Neuronal stem cell (in vitro differentiated cells): ENCODE data around the gene ING1.
A peak's percentile ranks its signal among the peaks of the same experiment; 100 is the strongest.
"Not testable (repeated sequence)": the region's sequence is repeated elsewhere in the genome, so short reads cannot be mapped to it uniquely, and the experiment has no call there.

ENCODE experiments used
- DNase-seq: peaks from one replicate; pipeline ENCODE4 v3.0.0-alpha.2; 2013; ENCODE audit warnings: low spot score
- H2AFZ ChIP-seq: one replicate; pipeline ENCODE4 v1.6.1; 2013; ENCODE audit warnings: mild to moderate bottlenecking, low read length, inconsistent platforms
- H2AK5ac ChIP-seq: 2 replicates; pipeline ENCODE4 v1.6.1; 2013; ENCODE audit warnings: low read depth, mild to moderate bottlenecking, inconsistent platforms, low read length, moderate library complexity, mixed read lengths
- H2BK120ac ChIP-seq: 2 replicates; pipeline ENCODE4 v1.6.1; 2013; ENCODE audit warnings: low read depth, mild to moderate bottlenecking, inconsistent platforms, low read length, moderate library complexity, mixed read lengths
- H2BK12ac ChIP-seq: one replicate; pipeline ENCODE4 v1.6.1; 2013; ENCODE audit warnings: low read length, inconsistent platforms
- H2BK15ac ChIP-seq: 2 replicates; pipeline ENCODE4 v1.6.1; 2013; ENCODE audit warnings: mild to moderate bottlenecking, low read length, inconsistent platforms, mixed read lengths
- H2BK5ac ChIP-seq: one replicate; pipeline ENCODE4 v1.6.1; 2013; ENCODE audit warnings: inconsistent platforms, mild to moderate bottlenecking, low read length, moderate library complexity
- H3K14ac ChIP-seq: one replicate; pipeline ENCODE4 v1.6.1; 2013; ENCODE audit warnings: low read length, inconsistent platforms
- H3K18ac ChIP-seq: 2 replicates; pipeline ENCODE4 v1.6.1; 2013; ENCODE audit warnings: low read length, inconsistent platforms
- H3K23ac ChIP-seq: 2 replicates; pipeline ENCODE4 v1.6.1; 2013; ENCODE audit warnings: low read depth, mild to moderate bottlenecking, mixed read lengths, low read length, inconsistent platforms; ENCODE audit not compliant: poor library complexity
- H3K27ac ChIP-seq: replicated peaks from 3 replicates; pipeline ENCODE4 v1.5.1; 2013; ENCODE audit warnings: low read length, inconsistent platforms
- H3K27me3 ChIP-seq, 3 experiments: 2 replicates each; pipeline ENCODE4 v1.6.1; 2013; ENCODE audit warnings: low read length in 3 of 3, mild to moderate bottlenecking in 2 of 3, inconsistent platforms in 1 of 3, low read depth in 1 of 3, mixed read lengths in 1 of 3, moderate library complexity in 1 of 3; ENCODE audit not compliant: control insufficient read depth in 3 of 3, insufficient read depth in 3 of 3
- H3K36me3 ChIP-seq, 2 donors: replicated peaks in 1 of 2; 2 replicates each; pipeline ENCODE4 v1.6.1; 2013; ENCODE audit warnings: low read length in 2 of 2; ENCODE audit not compliant: control insufficient read depth in 2 of 2, insufficient read depth in 2 of 2
- H3K4ac ChIP-seq: 2 replicates; pipeline ENCODE4 v1.6.1; 2013; ENCODE audit warnings: inconsistent platforms, mild to moderate bottlenecking, low read length, moderate library complexity
- H3K4me1 ChIP-seq, 2 donors: 1 replicate in 1 of 2; 2 replicates in 1 of 2; pipeline ENCODE4 v1.6.1; 2013; ENCODE audit warnings: low read length in 2 of 2, low read depth in 1 of 2; ENCODE audit not compliant: control insufficient read depth in 2 of 2, insufficient read depth in 1 of 2
- H3K4me2 ChIP-seq: one replicate; pipeline ENCODE4 v1.6.1; 2013; ENCODE audit warnings: mild to moderate bottlenecking, low read length, inconsistent platforms; ENCODE audit not compliant: insufficient read depth, poor library complexity, severe bottlenecking
- H3K4me3 ChIP-seq, 2 donors: 2 replicates each; pipeline ENCODE4 v1.5.1; 2013; ENCODE audit warnings: low read length in 2 of 2, mild to moderate bottlenecking in 2 of 2, inconsistent platforms in 1 of 2, moderate library complexity in 1 of 2
- H3K79me1 ChIP-seq: one replicate; pipeline ENCODE4 v1.6.1; 2013; ENCODE audit warnings: low read depth, mild to moderate bottlenecking, inconsistent platforms, low read length, moderate library complexity
- H3K9ac ChIP-seq: one replicate; pipeline ENCODE4 v1.6.1; 2013; ENCODE audit warnings: mild to moderate bottlenecking, low read depth, low read length, inconsistent platforms; ENCODE audit not compliant: poor library complexity
- H3K9me3 ChIP-seq, 2 donors: replicated peaks in 1 of 2; 2 replicates each; pipeline versions ENCODE3 to v1.6.1; 2013; ENCODE audit warnings: low read length in 2 of 2, mild to moderate bottlenecking in 2 of 2, inconsistent platforms in 1 of 2, low read depth in 1 of 2, mixed read lengths in 1 of 2, moderate library complexity in 1 of 2; ENCODE audit not compliant: control insufficient read depth in 2 of 2, insufficient read depth in 1 of 2
- H4K8ac ChIP-seq: one replicate; pipeline ENCODE4 v1.6.1; 2013; ENCODE audit warnings: low read depth, mild to moderate bottlenecking, inconsistent platforms, low read length, moderate library complexity
- H4K91ac ChIP-seq: one replicate; pipeline ENCODE4 v1.6.1; 2013; ENCODE audit warnings: low read length, low read depth, mild to moderate bottlenecking, inconsistent platforms; ENCODE audit not compliant: poor library complexity
- WGBS, 2 donors: extraction: QIAGEN DNeasy Blood & Tissue Kit; methylation state at CpG; one replicate each; pipeline ENCODE4 v1.1.7; 2013; ENCODE audit warnings: missing lambda C conversion rate in 2 of 2, mixed read lengths in 1 of 2; ENCODE audit not compliant: insufficient read length in 2 of 2, insufficient replicate concordance in 1 of 2; ENCODE audit errors: extremely low coverage in 2 of 2; 5-methylcytosine and 5-hydroxymethylcytosine counted together

Gene ING1

DNA sequence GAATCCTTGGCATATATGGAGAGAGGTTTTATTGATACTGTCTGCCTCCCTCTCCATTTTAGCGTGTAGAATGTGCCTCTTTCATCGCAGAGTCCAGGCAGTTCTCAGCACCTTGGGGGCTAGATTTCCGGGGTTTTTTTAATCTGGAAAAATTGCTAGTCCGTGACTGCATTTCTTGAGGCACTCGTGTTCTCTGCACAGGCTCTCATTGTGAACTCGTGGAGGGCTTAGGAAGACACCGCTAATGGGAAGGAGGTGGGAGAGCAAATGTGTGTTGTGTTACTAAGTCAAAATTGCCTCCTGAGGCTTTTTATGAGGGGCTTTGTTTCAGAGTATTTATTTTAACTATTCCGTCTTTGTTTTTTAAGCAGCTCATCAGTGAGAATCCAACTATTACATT lies 10.1 kb downstream of the ING1 start:
- no CpG with 5 or more reads among the region's 8 CpGs for WGBS, 2 donors
- H2AFZ ChIP-seq: no peak overlapping the region
- H2BK5ac ChIP-seq: no peak overlapping the region
- H3K18ac ChIP-seq: no peak overlapping the region
- H3K9ac ChIP-seq: no peak overlapping the region
- peaks cover 9 to 42% of the 10 kb centered on the region in 2 donors for H3K36me3 ChIP-seq
- no peaks in the 10 kb centered on the region for H3K27me3 ChIP-seq
- H4K91ac ChIP-seq: no peak overlapping the region
- H4K8ac ChIP-seq: no peak overlapping the region
- DNase-seq: no peak
- H2BK15ac ChIP-seq: no peak overlapping the region
- H2AK5ac ChIP-seq: no peak overlapping the region
- H3K4me2 ChIP-seq: no peak overlapping the region
- peaks cover 0 to 3% of the 10 kb centered on the region in 2 donors for H3K9me3 ChIP-seq
- H2BK120ac ChIP-seq: no peak overlapping the region
- no peak overlapping the region for H3K27ac ChIP-seq
- no peak overlapping the region for H3K14ac ChIP-seq
- H2BK12ac ChIP-seq: no peak overlapping the region
- H3K23ac ChIP-seq: no peak overlapping the region
- peaks cover 0 to 1% of the 10 kb centered on the region in 2 donors for H3K4me1 ChIP-seq
- peaks cover 7% of the 10 kb centered on the region for H3K79me1 ChIP-seq
- no peak overlapping the region for H3K4ac ChIP-seq
- H3K4me3 ChIP-seq: no peak overlapping the region

DNA sequence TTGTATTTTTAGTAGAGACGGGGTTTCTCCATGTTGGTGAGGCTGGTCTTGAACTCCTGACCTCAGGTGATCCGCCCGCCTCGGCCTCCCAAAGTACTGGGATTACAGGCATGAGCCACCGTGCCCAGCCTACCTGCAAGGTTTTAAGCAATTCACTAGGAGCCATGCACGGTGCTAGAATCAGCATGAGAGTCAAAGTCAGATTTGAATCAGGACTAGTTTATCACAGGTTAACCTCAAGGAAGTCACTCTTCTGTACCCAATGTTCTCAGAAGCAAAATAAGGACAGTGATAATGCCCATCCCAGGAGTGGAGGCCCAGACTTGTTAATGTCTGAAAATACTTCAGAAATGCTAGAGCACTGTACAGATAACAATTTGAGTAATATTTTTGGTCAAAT lies 12.7 kb downstream of the ING1 start:
- not testable (repeated sequence) for H4K91ac ChIP-seq, H2BK5ac ChIP-seq, H3K4me3 ChIP-seq, H3K23ac ChIP-seq, H3K4me1 ChIP-seq, DNase-seq, H3K79me1 ChIP-seq, H3K4ac ChIP-seq, H3K9me3 ChIP-seq, H3K14ac ChIP-seq, H4K8ac ChIP-seq, H3K27me3 ChIP-seq, H2BK120ac ChIP-seq, H2AFZ ChIP-seq, H3K4me2 ChIP-seq, H2AK5ac ChIP-seq, H2BK15ac ChIP-seq, H3K9ac ChIP-seq, H2BK12ac ChIP-seq, H3K27ac ChIP-seq, H3K18ac ChIP-seq
- no CpG with 5 or more reads among the region's 6 CpGs for WGBS, 2 donors
- H3K36me3 ChIP-seq: peaks cover 0 to 17% of the 10 kb centered on the region in 2 donors

DNA sequence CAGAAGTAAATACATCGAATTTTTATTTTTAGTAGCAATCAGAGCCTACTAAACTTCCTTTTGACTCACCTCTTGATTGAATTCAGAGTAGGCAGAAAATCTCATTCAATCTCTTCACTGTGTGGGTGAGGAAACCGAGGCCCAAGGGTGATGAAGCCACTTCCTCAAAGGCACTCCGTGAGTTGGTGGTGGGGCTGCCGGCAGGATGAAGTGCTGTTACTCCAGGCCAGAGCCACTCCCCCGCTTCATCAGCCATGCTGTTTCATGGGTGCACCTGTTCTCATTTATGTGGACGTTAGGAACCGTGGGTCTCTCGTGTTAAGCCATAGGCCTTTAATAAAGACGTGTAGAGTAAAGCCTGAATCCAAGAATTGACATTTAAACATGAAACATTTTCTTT lies 13.2 kb downstream of the ING1 start:
- Histone ChIP-seq H3K36me3 (peaks cover 0 to 11% of the 10 kb centered on the region in 2 donors), H2BK12ac (no peak overlapping the region), H3K9ac (no peak overlapping the region), H3K27me3 (no peaks in the 10 kb centered on the region), H2BK5ac (no peak overlapping the region), H2BK120ac (no peak overlapping the region), H2BK15ac (no peak overlapping the region), H3K4me3 (no peak overlapping the region), H3K79me1 (peaks cover 5% of the 10 kb centered on the region), H4K91ac (no peak overlapping the region), H4K8ac (no peak overlapping the region), H3K4ac (no peak overlapping the region), H3K9me3 (no peaks in the 10 kb centered on the region), H3K23ac (no peak overlapping the region), H2AK5ac (no peak overlapping the region), H3K4me2 (no peak overlapping the region), H2AFZ (no peak overlapping the region), H3K27ac (no peak overlapping the region), H3K14ac (no peak overlapping the region), H3K4me1 (peaks cover 0 to 1% of the 10 kb centered on the region in 2 donors), H3K18ac (no peak overlapping the region)
- no peak for DNase-seq
- no CpG with 5 or more reads among the region's 9 CpGs for WGBS, 2 donors

DNA sequence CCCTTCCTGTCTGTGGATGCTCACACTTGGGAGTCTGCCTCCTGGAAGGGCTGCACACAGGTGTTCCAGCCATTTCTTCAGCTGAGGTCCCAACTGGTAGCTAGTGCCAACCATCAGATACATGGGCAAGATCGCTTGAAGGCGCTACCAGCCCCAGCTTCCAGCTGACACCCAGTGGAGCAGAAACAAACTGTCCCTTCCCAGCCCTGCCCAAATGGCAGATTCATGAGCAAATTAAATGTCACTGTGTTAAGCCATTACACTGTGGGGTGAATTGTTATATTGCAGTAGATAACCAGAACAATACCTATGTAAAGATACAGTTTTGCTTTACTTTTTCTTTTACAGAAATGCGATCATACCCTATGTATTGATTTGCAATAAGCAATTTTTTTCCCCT lies 17.6 kb downstream of the ING1 start:
- H3K9ac ChIP-seq: peak overlapping the region; percentile 30
- H3K4ac ChIP-seq: peak overlapping the region; percentile 66
- H3K18ac ChIP-seq: peak overlapping the region; percentile 28
- H2BK15ac ChIP-seq: no peak overlapping the region
- no peaks in the 10 kb centered on the region for H3K27me3 ChIP-seq
- H3K79me1 ChIP-seq: peaks cover 3% of the 10 kb centered on the region
- WGBS, 2 donors: no CpG with 5 or more reads among the region's 3 CpGs
- no peak overlapping the region for H3K4me2 ChIP-seq
- H3K9me3 ChIP-seq: no peaks in the 10 kb centered on the region
- peak overlapping the region; percentile 94 for H4K91ac ChIP-seq
- no peak for DNase-seq
- no peak overlapping the region for H3K23ac ChIP-seq
- H2BK5ac ChIP-seq: peak overlapping the region; percentile 13
- no peaks in the 10 kb centered on the region for H3K4me1 ChIP-seq
- no peak overlapping the region for H2BK12ac ChIP-seq
- H3K14ac ChIP-seq: no peak overlapping the region
- peak overlapping the region; percentile 65 for H4K8ac ChIP-seq
- H3K36me3 ChIP-seq: no peaks in the 10 kb centered on the region
- no peak overlapping the region for H2AFZ ChIP-seq
- no peak overlapping the region for H2AK5ac ChIP-seq
- no peak overlapping the region for H2BK120ac ChIP-seq
- H3K4me3 ChIP-seq: no peak overlapping the region
- no peak overlapping the region for H3K27ac ChIP-seq
